GM10266 (cell line): Measurements from ENCODE around the gene MYO9B.

Experiments used
- DNase-seq: peaks from one replicate; pipeline ENCODE4 v3.0.0; 2012; ENCODE audit errors: extremely low spot score
- CTCF ChIP-seq: IDR thresholded peaks from 2 replicates; pipeline ENCODE4 v1.5.1; 2012; ENCODE audit warnings: mild to moderate bottlenecking, low read depth; ENCODE audit not compliant: control insufficient read depth, insufficient read depth; ENCODE audit errors: missing control alignments

The MYO9B gene

DNA sequence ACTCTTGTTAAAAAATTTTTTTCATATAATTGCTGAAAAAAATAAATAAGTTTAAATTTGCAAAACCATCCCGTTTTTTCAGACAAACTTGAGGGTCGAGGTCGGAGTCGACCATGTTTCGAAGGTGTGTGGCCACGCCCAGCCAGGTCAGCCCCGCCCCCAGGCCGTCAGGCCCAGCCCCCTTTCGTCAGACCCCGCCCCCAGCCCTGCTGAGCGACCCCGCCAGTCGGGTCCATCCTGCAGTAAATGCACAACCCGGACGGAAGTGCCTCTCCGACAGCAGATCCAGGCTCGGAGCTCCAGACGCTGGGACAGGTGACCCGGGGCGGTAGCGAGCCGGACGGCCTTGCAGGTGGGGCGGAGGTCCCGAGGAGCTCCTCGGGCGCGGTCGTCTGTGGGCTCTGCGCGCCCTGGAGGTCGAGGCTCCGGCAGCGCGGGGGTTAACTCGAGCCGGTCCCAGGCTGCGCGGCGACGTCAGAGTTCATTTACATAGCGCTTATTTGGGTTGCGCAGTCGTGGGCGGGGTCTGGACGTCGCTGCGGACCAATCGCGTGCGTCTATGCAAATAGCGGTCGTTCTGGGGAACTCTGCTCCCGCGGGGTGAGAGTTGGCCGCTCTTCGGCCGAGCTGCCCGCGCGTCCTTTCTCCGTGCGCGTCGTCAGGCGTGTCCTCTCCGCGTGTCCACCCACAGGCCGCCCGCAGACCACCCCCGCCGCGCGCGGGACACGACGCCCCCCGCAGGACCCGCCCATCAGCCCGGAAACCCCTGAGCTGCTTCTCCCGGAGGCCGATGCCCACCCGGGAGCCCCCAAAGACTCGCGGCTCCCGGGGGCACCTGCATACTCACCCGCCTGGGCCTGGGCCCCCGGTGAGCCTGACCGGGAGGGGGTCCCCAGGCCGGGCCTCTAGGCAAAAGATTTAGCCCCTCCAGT, 150.7 kb downstream of the MYO9B start, which contains the start of gene OCEL1:
Gene OCEL1 (plus strand): TSS at position 225 of the 932 bp plus-strand sequence. CDS start 22 bp downstream, at position 247.
- DNase-seq = peak; percentile 95
- no peak for TF ChIP-seq CTCF

DNA sequence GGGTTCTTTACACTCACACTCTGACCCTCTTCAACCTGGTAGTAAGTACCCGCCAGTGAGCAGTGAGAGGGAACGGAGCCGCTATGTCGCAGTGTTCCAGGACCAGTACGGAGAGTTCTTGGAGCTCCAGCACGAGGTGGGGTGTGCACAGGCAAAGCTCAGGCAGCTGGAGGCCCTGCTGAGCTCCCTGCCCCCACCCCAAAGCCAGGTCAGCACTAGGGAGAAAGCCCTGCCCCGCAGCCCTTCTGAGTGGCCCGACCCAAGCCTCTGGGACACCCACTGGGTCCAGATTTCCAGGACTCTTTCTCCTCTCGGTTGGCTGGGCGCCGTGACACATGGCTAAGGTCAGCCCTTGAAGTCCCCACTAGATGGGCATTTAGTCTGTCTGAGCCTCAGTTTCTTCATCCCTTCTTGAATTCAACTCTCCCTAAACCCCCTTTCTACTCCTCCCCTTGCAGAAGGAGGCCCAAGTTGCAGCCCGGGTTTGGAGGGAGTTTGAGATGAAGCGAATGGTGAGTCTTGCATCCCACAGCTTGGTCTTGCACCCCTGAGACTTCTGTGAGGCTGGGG, 152.3 kb downstream of the MYO9B start:
- DNase-seq = no peak
- no peak for TF ChIP-seq CTCF

DNA sequence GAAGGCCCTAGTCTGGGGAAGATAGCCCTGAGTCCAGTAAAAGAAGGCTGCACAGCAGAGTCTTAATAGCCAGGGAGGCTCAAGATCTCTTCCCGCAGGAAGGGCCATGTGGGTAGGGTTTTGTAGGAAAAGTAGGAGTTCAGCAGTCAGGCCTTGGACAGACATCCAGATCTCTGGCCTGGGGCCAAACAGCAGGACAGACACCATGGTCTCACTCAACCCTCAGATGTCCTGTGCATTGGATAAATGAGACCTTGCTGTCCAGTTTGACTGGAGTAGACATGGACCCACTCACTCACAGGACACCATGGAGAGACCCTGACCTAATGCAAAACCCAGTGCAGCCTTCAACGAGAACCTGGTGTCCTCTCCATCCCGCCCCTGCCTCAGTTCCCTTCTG, 154.3 kb downstream of the MYO9B start:
- no peak for DNase-seq
- TF ChIP-seq CTCF = no peak

- no peak for TF ChIP-seq CTCF
- DNase-seq = no peak
These were observed 156.7 kb downstream of the MYO9B start for GRCh38 chr19:17232258-17232657.

GRCh38 chr19:17234911-17235299, 159.3 kb downstream of the MYO9B start:
- DNase-seq = peak; percentile 86

GRCh38 chr19:17235300-17235970, 159.9 kb downstream of the MYO9B start:
- TF ChIP-seq CTCF = peak; percentile 83
- DNase-seq = peak; percentile 85

More at GRCh38 chr19:17234911-17235299, 159.3 kb downstream of the MYO9B start:
- no peak for TF ChIP-seq CTCF
